Measurements from ENCODE around the gene UGT1A8.
"Not testable (repeated sequence)": the region's sequence is repeated elsewhere in the genome, so short reads cannot be mapped to it uniquely, and the experiment has no call there.

Gene UGT1A8

GRCh38 chr2:233639860-233640259 is 22.4 kb downstream of the UGT1A8 start:
- DNase-seq (ENCODE audit: low spot score), result no peak

- DNase-seq (ENCODE audit: low spot score), result no peak
Measured at GRCh38 chr2:233643128-233643527, 25.7 kb downstream of the UGT1A8 start.

- DNase-seq (ENCODE audit: low spot score), result not testable (repeated sequence)
Measured at GRCh38 chr2:233646033-233646432, 28.6 kb downstream of the UGT1A8 start.

- DNase-seq (ENCODE audit: low spot score), result no peak
Measured at GRCh38 chr2:233650981-233651380, 33.5 kb downstream of the UGT1A8 start.

- DNase-seq (ENCODE audit: low spot score), result no peak
Measured at GRCh38 chr2:233651430-233651829, 34.0 kb downstream of the UGT1A8 start.

GRCh38 chr2:233654501-233654900 is 37.1 kb downstream of the UGT1A8 start:
- no peak for DNase-seq (ENCODE audit: low spot score)

GRCh38 chr2:233655043-233655442 is 37.6 kb downstream of the UGT1A8 start:
- DNase-seq (ENCODE audit: low spot score), result no peak

- DNase-seq (ENCODE audit: low spot score), result not testable (repeated sequence)
Measured at GRCh38 chr2:233655943-233656342, 38.5 kb downstream of the UGT1A8 start.

GRCh38 chr2:233656443-233656842 is 39.0 kb downstream of the UGT1A8 start:
- no peak for DNase-seq (ENCODE audit: low spot score)

- DNase-seq (ENCODE audit: low spot score), result no peak
Measured at GRCh38 chr2:233658610-233659009, 41.2 kb downstream of the UGT1A8 start.

GRCh38 chr2:233663911-233664310 is 46.5 kb downstream of the UGT1A8 start:
- DNase-seq (ENCODE audit: low spot score), result no peak

- DNase-seq (ENCODE audit: low spot score), result no peak
Measured at GRCh38 chr2:233668605-233669260, 51.3 kb downstream of the UGT1A8 start.

GRCh38 chr2:233671290-233672161 is 54.1 kb downstream of the UGT1A8 start, which contains the start of gene UGT1A9:
Gene UGT1A9, plus strand, starts transcription at chr2:233671898. Its CDS starts 37 bp downstream, at chr2:233671935.
- no peak for DNase-seq (ENCODE audit: low spot score)

GRCh38 chr2:233672886-233673285 is 55.5 kb downstream of the UGT1A8 start:
- no peak for DNase-seq (ENCODE audit: low spot score)

- DNase-seq (ENCODE audit: low spot score), result no peak
Measured at GRCh38 chr2:233673896-233674295, 56.5 kb downstream of the UGT1A8 start.

- no peak for DNase-seq (ENCODE audit: low spot score)
Measured at GRCh38 chr2:233674314-233674713, 56.9 kb downstream of the UGT1A8 start.

GRCh38 chr2:233674995-233675394 is 57.6 kb downstream of the UGT1A8 start:
- DNase-seq (ENCODE audit: low spot score), result no peak

GRCh38 chr2:233676046-233676445 is 58.6 kb downstream of the UGT1A8 start:
- DNase-seq (ENCODE audit: low spot score), result no peak

GRCh38 chr2:233679196-233679595 is 61.8 kb downstream of the UGT1A8 start:
- DNase-seq (ENCODE audit: low spot score), result no peak

GRCh38 chr2:233680361-233681045 is 63.1 kb downstream of the UGT1A8 start:
- no peak for DNase-seq (ENCODE audit: low spot score)

GRCh38 chr2:233681521-233682099 is 64.2 kb downstream of the UGT1A8 start, which contains the start of gene UGT1A7:
Gene UGT1A7, plus strand, starts transcription at chr2:233681901. Its CDS starts 37 bp downstream, at chr2:233681938.
- DNase-seq (ENCODE audit: low spot score), result no peak

GRCh38 chr2:233684640-233685039 is 67.2 kb downstream of the UGT1A8 start:
- DNase-seq (ENCODE audit: low spot score), result no peak
